ENCODE measurements around the gene CEP95.
A peak's percentile ranks its signal among the peaks of the same experiment; 100 is the strongest.

Gene CEP95

GRCh38 chr17:64496786-64497564 lies 9.8 kb upstream of the CEP95 start, which contains the start of gene POLG2:
POLG2 (minus strand) TSS chr17:64497054; CDS start chr17:64496968, 86 bp downstream.
- DNase-seq: peak; percentile 97

DNA sequence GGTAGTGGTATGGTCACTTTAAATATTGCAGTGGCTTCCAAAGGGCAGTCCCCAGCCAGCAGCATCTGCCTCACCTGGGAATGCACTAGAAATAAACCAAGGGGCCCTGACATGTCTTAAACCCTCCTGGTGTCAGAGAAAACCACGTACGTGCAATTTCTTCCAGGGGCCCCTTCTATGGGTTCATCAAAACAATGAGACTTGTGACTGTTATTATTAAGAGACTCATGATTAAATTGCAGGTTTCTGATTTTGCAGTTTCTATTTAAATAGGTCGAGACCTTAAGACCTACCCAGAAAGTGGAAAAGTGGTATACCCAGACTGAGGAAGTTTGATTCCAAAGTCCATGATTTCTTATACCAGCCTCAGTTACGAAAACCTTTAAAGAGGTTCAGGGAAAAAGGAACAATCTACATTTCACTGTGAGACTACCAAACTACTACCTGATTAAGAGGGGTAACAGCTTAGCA lies 9.2 kb upstream of the CEP95 start:
- no peak for DNase-seq

GRCh38 chr17:64498308-64499203 lies 8.2 kb upstream of the CEP95 start:
- DNase-seq: no peak

DNA sequence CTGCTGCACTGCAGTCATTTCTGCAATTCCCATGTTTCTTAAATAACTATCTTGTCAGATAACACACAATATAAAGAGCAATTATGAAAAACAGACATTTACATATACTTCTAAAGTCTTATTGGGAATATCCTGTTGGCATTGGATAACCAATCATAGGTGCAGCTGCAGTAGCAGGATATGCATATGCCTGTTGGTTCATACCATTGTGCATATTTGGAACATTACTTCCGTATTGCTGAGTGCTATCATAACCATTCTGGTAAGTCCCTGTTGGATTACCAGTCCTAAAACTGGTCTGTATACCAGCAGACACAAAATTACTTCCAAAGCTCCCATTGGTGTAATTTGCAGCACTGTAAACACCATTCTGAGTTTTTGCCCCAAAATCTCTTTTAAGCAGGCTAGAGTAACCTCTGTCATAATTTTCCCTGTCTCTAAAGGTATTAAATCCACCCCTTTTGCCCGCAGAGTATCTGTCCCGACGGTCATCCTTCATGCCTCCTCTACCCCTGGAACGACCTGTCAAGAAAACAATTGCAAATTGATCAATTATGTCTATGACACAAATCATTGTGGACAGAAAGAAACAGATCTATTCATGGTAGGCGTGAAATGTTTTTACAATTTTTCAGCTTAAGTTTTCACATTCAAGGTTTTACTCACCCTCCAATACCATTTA lies 6.8 kb upstream of the CEP95 start:
- DNase-seq: no peak

DNA sequence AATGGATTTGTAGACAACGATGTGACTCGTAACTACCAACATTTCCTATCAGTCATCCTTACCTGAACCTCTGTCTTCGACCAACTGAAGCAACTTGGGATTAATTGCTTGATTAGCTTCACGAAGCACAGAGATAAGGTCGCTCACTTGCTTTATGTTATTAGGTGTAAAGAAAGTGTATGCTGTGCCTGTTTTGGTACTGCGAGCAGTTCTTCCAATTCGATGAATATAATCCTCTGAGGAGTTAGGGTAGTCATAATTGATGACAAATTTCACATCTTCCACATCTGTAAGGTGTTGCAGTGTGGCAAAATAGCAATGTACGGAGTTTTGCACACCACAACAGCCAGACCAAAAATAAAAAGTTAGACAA lies 6.3 kb upstream of the CEP95 start:
- no peak for DNase-seq

GRCh38 chr17:64500862-64501765 lies 5.7 kb upstream of the CEP95 start:
- DNase-seq: no peak

GRCh38 chr17:64502021-64502420 lies 4.8 kb upstream of the CEP95 start:
- no peak for DNase-seq

- no peak for DNase-seq
These were observed 4.0 kb upstream of the CEP95 start for GRCh38 chr17:64502809-64503208.

DNA sequence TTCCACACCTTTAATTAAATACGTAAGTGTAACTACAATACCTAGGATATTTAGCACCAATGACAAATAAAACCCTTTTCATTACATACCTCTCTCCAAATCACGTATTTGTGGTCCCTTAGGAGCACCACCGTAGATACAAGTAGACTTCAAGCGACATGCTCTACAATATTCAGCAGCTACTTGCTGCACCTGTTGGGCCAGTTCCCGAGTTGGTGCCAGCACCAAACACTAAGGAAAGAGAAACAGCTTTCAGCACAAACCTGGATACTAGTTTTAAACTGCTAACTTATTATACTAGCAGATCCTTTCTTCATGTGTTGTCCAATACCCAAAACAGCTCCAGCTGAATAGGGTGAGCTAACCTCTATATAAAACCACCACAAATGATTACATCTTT lies 3.4 kb upstream of the CEP95 start:
- DNase-seq: no peak

- no peak for DNase-seq
These were observed 2.7 kb upstream of the CEP95 start for GRCh38 chr17:64503821-64504768.

GRCh38 chr17:64504769-64505339 lies 1.9 kb upstream of the CEP95 start:
- DNase-seq: no peak

DNA sequence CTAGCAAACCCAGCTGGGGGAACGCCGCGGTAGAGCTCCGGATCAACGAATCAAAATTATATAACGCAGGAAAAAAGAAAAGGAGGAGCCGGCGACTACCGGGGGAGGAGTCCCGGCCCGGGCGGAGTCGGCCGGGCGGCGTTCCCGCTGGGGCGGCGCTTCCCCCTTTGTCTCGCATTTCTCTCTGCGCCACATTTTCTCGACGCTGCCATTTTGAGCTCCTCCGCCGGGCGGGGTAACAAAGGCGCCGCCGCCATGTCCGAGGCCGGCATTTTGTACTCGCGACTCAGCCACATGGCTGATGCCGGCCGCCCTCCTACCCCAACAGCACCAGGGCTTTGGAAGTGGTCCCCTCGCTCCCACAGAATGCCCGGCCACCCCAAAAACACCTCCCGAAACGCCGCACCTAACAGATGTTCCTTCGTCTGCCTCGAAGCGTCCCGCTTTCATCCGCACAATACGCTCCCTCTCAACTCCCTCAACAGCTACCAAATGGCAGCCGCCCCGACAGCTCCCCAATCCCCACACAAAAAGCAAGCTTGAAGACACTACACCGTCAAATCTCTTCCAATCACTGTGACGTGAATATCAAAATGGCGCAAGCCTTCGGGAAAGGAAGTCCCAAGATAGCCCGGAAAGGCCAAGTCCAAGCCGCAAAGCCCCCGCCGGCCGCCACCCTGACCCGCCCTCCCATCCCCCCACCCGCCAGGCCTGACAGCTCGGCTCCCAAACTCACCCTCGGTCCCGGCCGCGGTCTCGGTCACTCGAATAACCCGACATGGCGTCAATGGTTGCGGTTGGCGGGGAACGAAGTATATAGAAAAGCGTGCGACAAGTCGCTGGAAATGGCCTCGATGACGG lies 1.2 kb upstream of the CEP95 start:
- peak; percentile 84 to 87 for DNase-seq

DNA sequence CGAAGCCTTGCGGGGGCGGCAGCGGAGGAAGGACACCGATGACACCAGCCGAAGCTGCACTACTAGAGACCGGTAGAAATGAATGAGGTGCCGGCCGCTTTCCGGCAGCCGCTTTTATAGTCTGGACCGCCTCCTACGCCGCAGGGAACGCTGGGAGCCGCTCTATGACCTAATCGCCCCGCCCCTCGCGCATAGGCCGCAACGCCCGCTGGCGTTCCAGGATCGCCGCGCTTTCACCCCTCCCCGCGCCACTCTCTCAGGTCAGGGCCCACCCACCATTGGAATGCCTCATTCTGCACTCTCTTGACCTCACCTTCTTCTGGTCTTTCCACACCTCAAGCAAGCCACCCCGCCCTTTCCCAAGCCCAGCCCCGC lies 589 bp upstream of the CEP95 start, which contains the start of gene DDX5:
Gene DDX5, minus strand, starts transcription at position 89 of the 375 bp plus-strand sequence. CDS start 170 bp downstream, outside the sequence.
- DNase-seq: peak; percentile 98 to 99

DNA sequence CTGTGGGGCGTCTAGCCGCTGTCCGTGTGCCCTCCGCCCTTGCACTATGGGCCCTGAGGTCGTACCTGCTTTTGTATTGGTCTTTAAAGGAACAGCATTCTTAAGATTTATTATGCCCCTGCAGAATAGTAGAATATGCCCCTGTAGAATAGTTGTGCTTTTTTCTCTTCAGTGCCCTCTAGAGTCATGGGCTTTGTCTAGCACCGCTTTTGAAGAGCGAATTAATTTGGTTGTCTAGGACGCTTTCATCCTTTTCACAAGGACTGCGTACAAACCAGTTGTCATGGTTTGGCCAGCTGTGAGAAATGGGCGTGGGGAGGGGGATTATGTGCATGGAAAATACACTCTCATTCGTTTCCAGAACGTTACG lies 621 bp downstream of the CEP95 start:
- DNase-seq: peak in 1 of 2 experiments; percentile 41

- no peak for DNase-seq
These were observed 1.9 kb downstream of the CEP95 start for GRCh38 chr17:64508683-64509082.

DNA sequence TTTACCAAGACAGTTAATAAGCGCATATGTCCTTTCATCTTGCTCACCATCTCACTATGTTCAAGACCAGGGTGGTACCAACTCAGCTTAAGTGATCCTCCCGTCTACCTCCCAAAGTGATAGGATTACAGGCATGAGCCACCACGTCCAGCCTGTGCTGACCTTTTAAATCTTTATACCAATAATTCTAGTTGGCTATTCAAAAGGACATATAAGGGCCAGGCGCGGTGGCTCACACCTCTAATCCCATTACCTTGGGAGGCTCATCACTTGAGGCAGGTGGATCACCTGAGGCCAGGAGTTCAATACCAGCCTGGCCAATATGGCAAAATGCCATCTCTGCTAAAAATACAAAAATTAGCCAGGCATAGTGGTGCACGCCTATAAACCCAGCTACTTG lies 2.4 kb downstream of the CEP95 start:
- DNase-seq: no peak

- no peak for DNase-seq
These were observed 8.6 kb downstream of the CEP95 start for GRCh38 chr17:64515419-64515818.

- no peak for DNase-seq
These were observed 9.1 kb downstream of the CEP95 start for GRCh38 chr17:64515829-64516228.

DNA sequence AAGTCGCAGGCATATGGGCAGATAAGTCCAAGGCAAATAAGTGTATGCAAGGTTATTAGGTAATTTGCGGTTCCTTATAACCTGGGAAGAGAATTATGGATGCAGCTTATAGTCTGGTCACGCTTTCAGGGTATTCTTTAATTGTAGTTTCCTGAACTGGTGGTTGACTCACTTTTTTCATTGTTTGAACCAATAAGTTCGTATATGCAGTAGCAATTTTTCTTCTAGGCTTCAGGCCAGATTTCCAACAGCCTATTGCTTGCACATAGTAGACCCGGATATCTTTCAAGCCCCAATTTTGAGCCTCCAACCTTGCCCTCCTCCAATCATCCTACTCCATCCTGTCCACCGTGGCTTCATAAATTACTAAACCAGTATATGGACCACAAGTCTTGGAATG lies 12.8 kb downstream of the CEP95 start:
- DNase-seq: no peak

- DNase-seq: no peak
These were observed 13.6 kb downstream of the CEP95 start for GRCh38 chr17:64520359-64520758.

All from activated T-cell treated with anti-CD3 and anti-CD28 coated beads, Interleukin-2, amount 50 U/mL, for 48 hours (primary cell).